ENCODE data around the gene USF1. TPM values are rescaled to one million over a fixed set of nuclear protein-coding genes. Genes with fewer than 3 reads are reported as not detected.

Gene USF1
- polyA plus RNA-seq, 1 of the 3 experiments (the other 2 are of a cell fraction), result 43.1 TPM

DNA sequence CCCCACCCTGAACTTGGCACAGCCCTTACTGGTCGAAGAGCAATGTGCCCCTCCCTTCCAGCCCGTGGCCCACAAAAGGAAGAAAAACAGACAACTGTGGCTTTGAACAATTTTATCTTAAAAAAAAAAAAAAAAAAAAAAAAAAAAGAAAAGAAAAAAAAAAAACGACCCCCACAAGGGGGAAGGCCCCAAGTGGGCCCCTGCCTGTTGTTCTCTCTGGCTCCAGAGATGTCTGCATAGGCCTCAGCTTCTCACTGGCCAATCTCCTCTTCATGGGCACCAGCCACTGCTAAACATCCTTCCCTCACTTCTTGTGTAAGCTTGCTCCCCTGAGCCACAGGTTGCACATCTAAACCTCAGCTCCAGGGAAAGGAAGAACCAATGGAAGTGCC is 6.6 kb downstream of the USF1 start:
- H3K9me3 ChIP-seq, result no peaks in the 10 kb centered on the region
- H4K20me1 ChIP-seq (ENCODE audit: insufficient read depth), result no peaks in the 10 kb centered on the region
- H2AFZ ChIP-seq (ENCODE audit: low read depth), result no peak overlapping the region
- DNase-seq, result no peak
- 41% methylated on average over 3 of the region's 3 CpGs for WGBS (ENCODE audit: low lambda C conversion rate)
- peaks cover 17% of the 10 kb centered on the region for H3K79me2 ChIP-seq (ENCODE audit: insufficient read depth)
- peak overlapping the region; percentile 55 to 60 for H3K4me3 ChIP-seq (ENCODE audit: low read depth in 2 of 2, low read length in 1 of 2)
- peak overlapping the region; percentile 74 for H3K4me2 ChIP-seq
- TF ChIP-seq MXI1 (IDR thresholded peaks at IDR 0.05; ENCODE audit: low read depth, low read length) (no peak), TCF12 (IDR thresholded peaks at IDR 0.05) (no peak), RXRA (IDR thresholded peaks at IDR 0.05; ENCODE audit: borderline replicate concordance, low read depth) (no peak), MEF2A (IDR thresholded peaks at IDR 0.05; ENCODE audit: borderline replicate concordance, low read depth) (no peak), FOXJ3 (CRISPR knock-in tag; IDR thresholded peaks at IDR 0.05) (no peak), EP300 (IDR thresholded peaks at IDR 0.05; ENCODE audit: borderline replicate concordance in 1 of 2, low read depth in 1 of 2, low read length in 1 of 2) (no peak), RFX5 (IDR thresholded peaks at IDR 0.05; ENCODE audit: low read length) (no peak), FOSL2 (IDR thresholded peaks at IDR 0.05; ENCODE audit: borderline replicate concordance, low read depth) (no peak), NFIC (IDR thresholded peaks at IDR 0.05; ENCODE audit: borderline replicate concordance) (no peak)
- TF ChIP-seq, protein P1, sequence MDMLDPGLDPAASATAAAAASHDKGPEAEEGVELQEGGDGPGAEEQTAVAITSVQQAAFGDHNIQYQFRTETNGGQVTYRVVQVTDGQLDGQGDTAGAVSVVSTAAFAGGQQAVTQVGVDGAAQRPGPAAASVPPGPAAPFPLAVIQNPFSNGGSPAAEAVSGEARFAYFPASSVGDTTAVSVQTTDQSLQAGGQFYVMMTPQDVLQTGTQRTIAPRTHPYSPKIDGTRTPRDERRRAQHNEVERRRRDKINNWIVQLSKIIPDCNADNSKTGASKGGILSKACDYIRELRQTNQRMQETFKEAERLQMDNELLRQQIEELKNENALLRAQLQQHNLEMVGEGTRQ (IDR thresholded peaks at IDR 0.05; ENCODE audit: borderline replicate concordance, low read depth, low read length), result no peak
- TF ChIP-seq, protein P2, sequence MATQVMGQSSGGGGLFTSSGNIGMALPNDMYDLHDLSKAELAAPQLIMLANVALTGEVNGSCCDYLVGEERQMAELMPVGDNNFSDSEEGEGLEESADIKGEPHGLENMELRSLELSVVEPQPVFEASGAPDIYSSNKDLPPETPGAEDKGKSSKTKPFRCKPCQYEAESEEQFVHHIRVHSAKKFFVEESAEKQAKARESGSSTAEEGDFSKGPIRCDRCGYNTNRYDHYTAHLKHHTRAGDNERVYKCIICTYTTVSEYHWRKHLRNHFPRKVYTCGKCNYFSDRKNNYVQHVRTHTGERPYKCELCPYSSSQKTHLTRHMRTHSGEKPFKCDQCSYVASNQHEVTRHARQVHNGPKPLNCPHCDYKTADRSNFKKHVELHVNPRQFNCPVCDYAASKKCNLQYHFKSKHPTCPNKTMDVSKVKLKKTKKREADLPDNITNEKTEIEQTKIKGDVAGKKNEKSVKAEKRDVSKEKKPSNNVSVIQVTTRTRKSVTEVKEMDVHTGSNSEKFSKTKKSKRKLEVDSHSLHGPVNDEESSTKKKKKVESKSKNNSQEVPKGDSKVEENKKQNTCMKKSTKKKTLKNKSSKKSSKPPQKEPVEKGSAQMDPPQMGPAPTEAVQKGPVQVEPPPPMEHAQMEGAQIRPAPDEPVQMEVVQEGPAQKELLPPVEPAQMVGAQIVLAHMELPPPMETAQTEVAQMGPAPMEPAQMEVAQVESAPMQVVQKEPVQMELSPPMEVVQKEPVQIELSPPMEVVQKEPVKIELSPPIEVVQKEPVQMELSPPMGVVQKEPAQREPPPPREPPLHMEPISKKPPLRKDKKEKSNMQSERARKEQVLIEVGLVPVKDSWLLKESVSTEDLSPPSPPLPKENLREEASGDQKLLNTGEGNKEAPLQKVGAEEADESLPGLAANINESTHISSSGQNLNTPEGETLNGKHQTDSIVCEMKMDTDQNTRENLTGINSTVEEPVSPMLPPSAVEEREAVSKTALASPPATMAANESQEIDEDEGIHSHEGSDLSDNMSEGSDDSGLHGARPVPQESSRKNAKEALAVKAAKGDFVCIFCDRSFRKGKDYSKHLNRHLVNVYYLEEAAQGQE (IDR thresholded peaks at IDR 0.05; ENCODE audit: low read depth, low read length), result no peak
- TF ChIP-seq, protein P3, sequence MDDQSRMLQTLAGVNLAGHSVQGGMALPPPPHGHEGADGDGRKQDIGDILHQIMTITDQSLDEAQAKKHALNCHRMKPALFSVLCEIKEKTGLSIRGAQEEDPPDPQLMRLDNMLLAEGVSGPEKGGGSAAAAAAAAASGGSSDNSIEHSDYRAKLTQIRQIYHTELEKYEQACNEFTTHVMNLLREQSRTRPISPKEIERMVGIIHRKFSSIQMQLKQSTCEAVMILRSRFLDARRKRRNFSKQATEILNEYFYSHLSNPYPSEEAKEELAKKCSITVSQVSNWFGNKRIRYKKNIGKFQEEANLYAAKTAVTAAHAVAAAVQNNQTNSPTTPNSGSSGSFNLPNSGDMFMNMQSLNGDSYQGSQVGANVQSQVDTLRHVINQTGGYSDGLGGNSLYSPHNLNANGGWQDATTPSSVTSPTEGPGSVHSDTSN (IDR thresholded peaks at IDR 0.05), result no peak
- TF ChIP-seq, protein P4, sequence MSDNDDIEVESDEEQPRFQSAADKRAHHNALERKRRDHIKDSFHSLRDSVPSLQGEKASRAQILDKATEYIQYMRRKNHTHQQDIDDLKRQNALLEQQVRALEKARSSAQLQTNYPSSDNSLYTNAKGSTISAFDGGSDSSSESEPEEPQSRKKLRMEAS (IDR thresholded peaks at IDR 0.05; ENCODE audit: low read depth), result no peak
- TF ChIP-seq, protein P5, sequence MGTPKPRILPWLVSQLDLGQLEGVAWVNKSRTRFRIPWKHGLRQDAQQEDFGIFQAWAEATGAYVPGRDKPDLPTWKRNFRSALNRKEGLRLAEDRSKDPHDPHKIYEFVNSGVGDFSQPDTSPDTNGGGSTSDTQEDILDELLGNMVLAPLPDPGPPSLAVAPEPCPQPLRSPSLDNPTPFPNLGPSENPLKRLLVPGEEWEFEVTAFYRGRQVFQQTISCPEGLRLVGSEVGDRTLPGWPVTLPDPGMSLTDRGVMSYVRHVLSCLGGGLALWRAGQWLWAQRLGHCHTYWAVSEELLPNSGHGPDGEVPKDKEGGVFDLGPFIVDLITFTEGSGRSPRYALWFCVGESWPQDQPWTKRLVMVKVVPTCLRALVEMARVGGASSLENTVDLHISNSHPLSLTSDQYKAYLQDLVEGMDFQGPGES (IDR thresholded peaks at IDR 0.05; ENCODE audit: low read depth, low read length), result no peak
- H3K4me1 ChIP-seq (ENCODE audit: control insufficient read depth in 1 of 2, insufficient read depth in 2 of 2, low read depth in 1 of 2, low read length in 1 of 2), result peaks cover 0 to 4% of the 10 kb centered on the region in 2 experiments; a peak in 1 of 4 replicates
- no peak overlapping the region for H3K9ac ChIP-seq
- CTCF ChIA-PET, result interaction anchor here (1.0 to 6.9 kb wide), 4 partner anchors 8 to 100 kb away, joined by 6 to 43 read pairs (median 10); partner anchors contain the start of gene KLHDC9
- no peak overlapping the region; a peak in 1 of 4 replicates for H3K27ac ChIP-seq (ENCODE audit: low read depth in 2 of 2, low read length in 1 of 2)
- no peaks in the 10 kb centered on the region for H3K9me2 ChIP-seq
- POLR2A ChIA-PET, result no interaction called here
- no peaks in the 10 kb centered on the region for H3K27me3 ChIP-seq (ENCODE audit: insufficient read depth)
- peaks cover 19 to 36% of the 10 kb centered on the region in 2 experiments for H3K36me3 ChIP-seq (replicated peaks in 1 of 2; ENCODE audit: control insufficient read depth in 1 of 2, insufficient read depth in 2 of 2, low read length in 1 of 2)
- H3F3A ChIP-seq (replicated peaks; ENCODE audit: insufficient read depth), result no peaks in the 10 kb centered on the region
